GM13977 (cell line): Measurements from ENCODE around the gene CHADL.
"Not testable (repeated sequence)": the region's sequence is repeated elsewhere in the genome, so short reads cannot be mapped to it uniquely, and the experiment has no call there.

ENCODE experiments used
- DNase-seq: peaks from one replicate; pipeline ENCODE4 v3.0.0; 2012; ENCODE audit warnings: low spot score
- in situ Hi-C: fragments of 300-500 bp; cut with MboI; formaldehyde crosslinking; loops from one replicate; pipeline ENCODE4 v1.12.0; 2022; ENCODE audit warnings: low sequenced_read_pairs, low pct_unique_long_range_greater_than_20kb, mixed read lengths, inconsistent platforms; ENCODE audit not compliant: unreplicated experiment
- TF ChIP-seq, protein P1 (sequence below): IDR thresholded peaks from 2 replicates; pipeline ENCODE4 v1.5.1; 2012; ENCODE audit warnings: mild to moderate bottlenecking, control low read depth; ENCODE audit not compliant: insufficient read depth; ENCODE audit errors: extremely low read depth, missing control alignments

The CHADL gene

DNA sequence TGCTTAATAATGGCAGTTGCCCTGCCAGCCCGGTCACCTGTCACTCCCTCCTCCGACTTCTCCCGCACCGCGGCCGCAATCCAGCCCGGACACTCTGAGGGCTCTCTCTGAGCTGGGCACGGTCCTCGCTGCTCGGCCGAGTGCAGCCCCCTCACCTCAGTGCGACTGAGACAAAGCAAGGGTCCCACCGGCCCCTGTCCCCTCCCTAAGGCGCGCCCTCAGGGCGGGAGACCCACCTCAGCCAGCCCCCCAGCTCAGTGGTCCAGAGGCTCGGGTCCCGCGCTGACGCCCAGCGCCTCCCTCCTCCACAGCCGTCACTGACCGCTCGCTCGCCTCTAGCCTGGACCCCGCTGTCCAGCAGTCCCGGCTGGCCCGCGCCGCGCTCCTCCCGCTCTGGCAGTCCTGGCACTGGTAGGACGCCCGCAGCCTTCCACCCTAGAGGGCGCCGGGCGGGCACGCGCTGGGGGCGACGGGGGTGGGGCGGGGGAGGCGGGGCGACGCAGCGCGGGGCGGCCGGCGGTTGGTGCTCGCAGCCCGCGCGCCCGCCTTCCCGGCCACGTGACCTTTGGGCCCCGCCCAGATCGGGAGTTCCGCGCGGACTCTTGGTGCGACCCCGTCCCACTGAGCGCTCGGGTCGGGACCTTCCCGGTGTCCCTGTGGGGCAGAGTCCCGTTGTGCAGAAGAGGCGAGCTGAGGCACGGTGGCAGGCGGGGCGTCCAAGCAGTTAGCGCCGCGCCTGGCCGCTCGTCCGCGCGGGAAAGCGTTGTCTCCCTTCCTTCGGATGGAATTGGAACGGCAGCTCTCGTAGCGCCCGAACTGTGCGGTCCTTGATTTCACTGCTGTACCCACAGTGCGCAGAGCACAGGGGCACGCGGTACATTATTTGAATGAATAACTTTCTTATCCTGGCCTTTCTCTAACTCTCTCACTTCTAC, 43.4 kb downstream of the CHADL start:
- TF ChIP-seq, protein P1, sequence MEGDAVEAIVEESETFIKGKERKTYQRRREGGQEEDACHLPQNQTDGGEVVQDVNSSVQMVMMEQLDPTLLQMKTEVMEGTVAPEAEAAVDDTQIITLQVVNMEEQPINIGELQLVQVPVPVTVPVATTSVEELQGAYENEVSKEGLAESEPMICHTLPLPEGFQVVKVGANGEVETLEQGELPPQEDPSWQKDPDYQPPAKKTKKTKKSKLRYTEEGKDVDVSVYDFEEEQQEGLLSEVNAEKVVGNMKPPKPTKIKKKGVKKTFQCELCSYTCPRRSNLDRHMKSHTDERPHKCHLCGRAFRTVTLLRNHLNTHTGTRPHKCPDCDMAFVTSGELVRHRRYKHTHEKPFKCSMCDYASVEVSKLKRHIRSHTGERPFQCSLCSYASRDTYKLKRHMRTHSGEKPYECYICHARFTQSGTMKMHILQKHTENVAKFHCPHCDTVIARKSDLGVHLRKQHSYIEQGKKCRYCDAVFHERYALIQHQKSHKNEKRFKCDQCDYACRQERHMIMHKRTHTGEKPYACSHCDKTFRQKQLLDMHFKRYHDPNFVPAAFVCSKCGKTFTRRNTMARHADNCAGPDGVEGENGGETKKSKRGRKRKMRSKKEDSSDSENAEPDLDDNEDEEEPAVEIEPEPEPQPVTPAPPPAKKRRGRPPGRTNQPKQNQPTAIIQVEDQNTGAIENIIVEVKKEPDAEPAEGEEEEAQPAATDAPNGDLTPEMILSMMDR = peak; percentile 15
- in situ Hi-C loops = no loop called here
- peak; percentile 93 for DNase-seq

DNA sequence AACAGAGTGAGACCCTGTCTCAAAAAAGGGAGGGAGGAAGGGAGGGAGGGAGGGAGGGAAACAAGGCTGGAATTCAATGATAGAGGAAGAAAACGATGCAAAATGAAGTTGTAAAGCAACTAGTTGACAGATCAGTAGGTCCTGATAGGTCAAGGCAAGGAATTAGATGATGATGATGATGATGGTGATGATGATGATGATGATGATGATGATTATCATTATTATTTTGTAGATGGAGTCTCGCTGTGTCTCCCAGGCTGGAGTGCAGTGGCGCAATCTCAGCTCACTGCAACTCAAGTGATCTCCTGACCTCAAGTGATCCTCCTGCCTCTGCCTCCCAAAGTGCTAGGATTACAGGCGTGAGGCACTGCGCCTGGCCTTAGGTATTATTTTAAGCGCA, 46.9 kb downstream of the CHADL start:
- TF ChIP-seq, protein P1 = no peak
- in situ Hi-C loops = no loop called here
- DNase-seq = no peak

DNA sequence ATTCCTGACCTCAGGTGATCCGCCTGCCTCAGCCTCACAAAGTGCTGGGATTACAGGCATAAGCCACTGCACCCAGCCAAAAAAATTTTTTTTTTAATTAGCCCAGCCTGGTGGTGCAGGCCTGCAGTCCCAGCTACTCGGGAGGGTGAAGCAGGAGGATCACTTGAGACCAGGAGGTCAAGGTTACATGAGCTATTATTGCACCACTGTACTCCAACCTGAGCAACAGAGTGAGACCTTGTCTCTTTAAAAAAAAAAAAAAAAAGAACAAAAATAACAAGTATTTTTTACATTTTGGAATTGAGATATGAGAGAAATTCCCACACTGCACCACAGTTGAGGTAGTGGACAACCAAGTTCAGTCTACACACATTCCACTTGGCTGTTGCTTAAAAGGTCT, 49.3 kb downstream of the CHADL start:
- DNase-seq = no peak
- in situ Hi-C loops = no loop called here
- TF ChIP-seq, protein P1 = no peak

DNA sequence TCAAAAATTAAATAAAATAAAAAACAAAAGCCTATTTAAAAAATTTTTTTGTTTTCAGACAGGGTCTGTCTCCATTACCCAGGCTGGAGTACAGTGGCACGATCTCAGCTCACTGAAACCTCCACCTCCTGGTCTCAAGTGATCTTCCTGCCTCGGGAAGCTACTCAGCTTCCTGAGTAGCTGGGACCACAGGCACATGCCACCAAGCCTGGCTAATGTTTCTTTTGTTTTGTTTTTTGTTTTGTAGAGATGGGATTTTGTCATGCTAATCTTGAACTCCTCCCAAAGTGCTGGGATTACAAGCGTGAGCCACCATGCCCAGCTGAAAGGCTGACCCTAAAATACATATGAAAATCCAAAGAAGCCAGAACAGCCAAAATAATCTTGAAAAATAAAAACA, 56.1 kb downstream of the CHADL start:
- no peak for DNase-seq
- in situ Hi-C loops = no loop called here
- TF ChIP-seq, protein P1 = no peak

DNA sequence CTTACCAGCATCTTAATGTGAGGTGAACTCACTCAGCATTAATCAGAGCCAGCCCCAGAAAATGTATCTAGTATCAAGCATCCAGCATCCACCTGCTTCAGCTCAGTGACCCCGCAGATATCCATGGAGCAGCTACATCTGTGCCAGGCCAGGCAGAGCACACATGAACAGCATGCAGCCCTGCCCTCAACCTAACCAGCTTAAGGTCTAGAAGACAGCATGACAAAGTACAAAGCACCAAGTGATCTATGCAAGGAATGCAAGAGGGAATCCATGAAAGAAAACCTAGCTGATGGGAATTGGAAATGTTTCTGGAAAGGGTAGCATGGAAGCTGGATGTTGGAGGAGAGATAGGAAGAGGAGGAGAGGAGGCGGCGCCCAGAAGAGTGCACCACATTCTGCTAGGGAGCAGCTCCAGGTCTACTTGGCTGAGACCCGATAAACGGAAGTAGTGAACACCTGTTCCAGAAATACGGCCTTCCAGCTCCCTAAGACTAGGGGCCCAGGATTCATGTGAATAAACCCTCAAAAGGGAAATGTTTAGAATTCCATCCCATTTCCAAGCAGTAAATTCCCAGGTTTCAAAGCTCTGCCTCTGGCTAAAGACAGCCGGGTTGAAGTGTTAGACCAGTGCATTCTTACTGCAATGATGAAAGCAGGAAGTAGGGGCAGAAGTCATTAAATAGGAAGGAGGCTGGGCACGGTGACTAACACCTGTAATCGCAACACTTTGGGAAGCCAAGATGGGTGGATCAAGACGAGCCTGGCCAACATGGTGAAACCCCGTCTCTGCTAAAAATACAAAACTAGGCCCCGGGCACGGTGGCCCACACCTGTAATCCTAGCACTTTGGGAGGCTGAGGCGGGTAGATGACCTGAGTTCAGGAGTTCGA, 59.1 kb downstream of the CHADL start:
- in situ Hi-C loops = no loop called here

DNA sequence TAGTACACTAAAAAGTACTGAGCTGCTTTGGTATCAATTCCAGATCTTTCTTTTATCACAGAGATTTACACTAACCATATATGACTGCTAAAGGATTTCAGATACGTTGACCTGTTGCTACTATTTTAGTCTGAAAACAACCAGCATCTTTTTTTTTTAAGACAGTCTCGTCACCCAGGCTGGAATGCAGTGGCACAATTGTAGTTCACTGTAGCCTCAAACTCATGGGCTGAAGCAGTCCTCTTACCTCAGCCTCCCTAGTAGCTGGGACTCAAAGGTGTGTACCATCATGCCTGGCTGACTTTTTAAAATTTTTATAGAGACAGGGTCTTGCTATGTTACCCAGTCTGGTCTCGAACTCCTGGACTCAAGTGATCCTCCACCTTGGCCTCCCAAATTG, 59.8 kb downstream of the CHADL start:
- TF ChIP-seq, protein P1 = no peak
- no peak for DNase-seq
- in situ Hi-C loops = no loop called here

More for the DNA sequence above, 59.1 kb downstream of the CHADL start:
- TF ChIP-seq, protein P1 = no peak
- DNase-seq = no peak

DNA sequence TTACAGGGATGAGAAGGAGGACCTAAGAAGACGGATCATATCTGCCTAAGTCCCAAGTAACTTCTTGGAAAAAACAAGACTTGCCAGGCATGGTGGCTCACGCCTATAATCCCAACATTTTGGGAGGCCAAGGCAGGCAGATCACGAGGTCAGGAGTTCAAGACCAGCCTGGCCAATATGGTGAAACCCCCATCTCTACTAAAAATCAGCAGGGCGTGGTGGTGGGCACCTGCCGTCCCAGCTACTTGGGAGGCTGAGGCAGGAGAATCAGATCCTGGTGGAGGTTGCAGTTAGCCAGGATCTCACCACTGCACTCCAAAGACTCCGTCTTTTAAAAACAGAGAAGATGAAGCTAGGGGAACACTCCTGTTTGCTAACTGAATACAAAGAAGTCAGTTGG, 60.4 kb downstream of the CHADL start:
- DNase-seq, in situ Hi-C loops: not testable (repeated sequence)
